ENCODE results near the gene TIGD3. TPM values are rescaled to one million over a fixed set of nuclear protein-coding genes. Genes with fewer than 3 reads are reported as not detected.
A peak's percentile ranks its signal among the peaks of the same experiment; 100 is the strongest.

Gene TIGD3
- total RNA-seq, 1 experiment from 2014 or later, result 0.11 TPM

- Histone ChIP-seq H3K4me3 (ENCODE audit: low read length) (no peak overlapping the region), H3K79me2 (ENCODE audit: low read length) (no peaks in the 10 kb centered on the region), H4K20me1 (ENCODE audit: insufficient read depth, low read depth, low read length) (no peaks in the 10 kb centered on the region), H3K9me2 (replicated peaks; ENCODE audit: insufficient read depth, low read length) (no peaks in the 10 kb centered on the region), H3K4me1 (ENCODE audit: low read length) (no peaks in the 10 kb centered on the region), H3K4me2 (ENCODE audit: low read depth, low read length, poor library complexity, severe bottlenecking) (no peak overlapping the region), H3K9me3 (ENCODE audit: low read length) (no peaks in the 10 kb centered on the region), H3K27ac (ENCODE audit: low read length) (no peak overlapping the region), H2AFZ (ENCODE audit: low read length) (no peak overlapping the region), H3K27me3 (ENCODE audit: low read length) (no peaks in the 10 kb centered on the region), H3K9ac (ENCODE audit: low read length) (no peak overlapping the region), H3K36me3 (ENCODE audit: insufficient read depth, low read length) (no peaks in the 10 kb centered on the region)
- DNase-seq, result peak; percentile 86
Measured at GRCh38 chr11:65366340-65366773, 11.8 kb downstream of the TIGD3 start.

DNA sequence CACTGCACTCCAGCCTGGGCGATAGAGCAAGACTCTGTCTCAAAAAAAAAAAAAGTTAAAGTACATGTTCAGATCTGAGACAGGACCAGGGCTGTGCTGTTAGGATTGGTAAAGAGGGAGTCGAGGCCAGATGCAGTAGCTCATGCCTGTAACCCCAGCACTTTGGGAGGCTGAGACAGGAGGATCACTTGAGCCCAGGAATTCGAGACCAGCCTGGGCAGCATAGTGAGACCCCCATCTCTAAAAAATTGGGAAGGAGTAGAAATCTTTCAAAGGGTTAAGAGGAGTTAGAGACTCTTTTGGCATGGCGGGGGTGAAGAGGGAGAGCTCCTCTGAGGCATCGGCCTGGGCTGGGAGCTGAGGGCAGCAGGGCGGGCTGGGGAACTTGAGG, 16.1 kb downstream of the TIGD3 start:
- Histone ChIP-seq H2AFZ (ENCODE audit: low read length) (no peak overlapping the region), H3K36me3 (ENCODE audit: insufficient read depth, low read length) (no peaks in the 10 kb centered on the region), H3K9me2 (replicated peaks; ENCODE audit: insufficient read depth, low read length) (no peaks in the 10 kb centered on the region), H3K27me3 (ENCODE audit: low read length) (no peaks in the 10 kb centered on the region), H3K79me2 (ENCODE audit: low read length) (no peaks in the 10 kb centered on the region), H3K4me2 (ENCODE audit: low read depth, low read length, poor library complexity, severe bottlenecking) (no peak overlapping the region), H3K4me3 (ENCODE audit: low read length) (no peak overlapping the region), H3K9me3 (ENCODE audit: low read length) (no peaks in the 10 kb centered on the region), H3K27ac (ENCODE audit: low read length) (no peak overlapping the region), H3K4me1 (ENCODE audit: low read length) (no peaks in the 10 kb centered on the region), H3K9ac (ENCODE audit: low read length) (no peak overlapping the region), H4K20me1 (ENCODE audit: insufficient read depth, low read depth, low read length) (no peaks in the 10 kb centered on the region)
- no peak for DNase-seq

- H3K9me3 ChIP-seq (ENCODE audit: low read length), result no peaks in the 10 kb centered on the region
- no peak overlapping the region for H3K4me3 ChIP-seq (ENCODE audit: low read length)
- no peaks in the 10 kb centered on the region for H3K9me2 ChIP-seq (replicated peaks; ENCODE audit: insufficient read depth, low read length)
- H3K4me1 ChIP-seq (ENCODE audit: low read length), result peaks cover 8% of the 10 kb centered on the region
- DNase-seq, result no peak
- no peak overlapping the region for H3K9ac ChIP-seq (ENCODE audit: low read length)
- H2AFZ ChIP-seq (ENCODE audit: low read length), result no peak overlapping the region
- no peak overlapping the region for H3K27ac ChIP-seq (ENCODE audit: low read length)
- H3K4me2 ChIP-seq (ENCODE audit: low read depth, low read length, poor library complexity, severe bottlenecking), result no peak overlapping the region
- no peaks in the 10 kb centered on the region for H3K27me3 ChIP-seq (ENCODE audit: low read length)
- no peaks in the 10 kb centered on the region for H3K36me3 ChIP-seq (ENCODE audit: insufficient read depth, low read length)
- no peaks in the 10 kb centered on the region for H4K20me1 ChIP-seq (ENCODE audit: insufficient read depth, low read depth, low read length)
- no peaks in the 10 kb centered on the region for H3K79me2 ChIP-seq (ENCODE audit: low read length)
Measured at GRCh38 chr11:65373839-65374580, 19.5 kb downstream of the TIGD3 start.

GRCh38 chr11:65375012-65375411, 20.5 kb downstream of the TIGD3 start:
- no peaks in the 10 kb centered on the region for H3K9me2 ChIP-seq (replicated peaks; ENCODE audit: insufficient read depth, low read length)
- H3K9me3 ChIP-seq (ENCODE audit: low read length), result no peaks in the 10 kb centered on the region
- DNase-seq, result no peak

DNA sequence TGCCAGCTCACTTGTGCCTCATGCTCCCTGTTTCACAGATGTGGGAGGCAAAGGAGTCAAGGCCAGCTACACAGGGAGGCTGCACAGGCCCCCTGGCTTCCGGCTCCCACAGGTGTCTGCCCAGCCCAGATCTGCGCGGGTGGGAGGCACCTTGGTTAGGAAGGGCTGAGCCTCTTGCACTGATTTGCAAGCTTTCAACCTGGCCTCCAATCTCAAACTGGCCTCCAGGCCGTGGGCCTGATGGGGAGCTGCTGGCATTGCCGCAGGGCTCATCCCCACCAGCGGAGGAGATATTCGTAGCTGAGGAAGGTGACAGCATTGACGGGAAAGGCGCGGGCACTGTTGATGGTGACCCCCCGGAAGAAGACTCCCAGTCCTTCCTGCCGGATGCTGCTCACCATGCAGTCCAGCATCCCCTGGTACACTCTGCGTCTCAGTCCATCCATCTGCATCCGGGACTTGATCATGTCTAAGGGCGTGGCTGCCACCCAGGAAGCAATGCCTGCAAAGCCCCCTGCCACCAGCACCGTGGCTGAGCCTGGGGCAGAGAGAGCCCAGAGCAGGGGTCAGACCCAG, 21.7 kb downstream of the TIGD3 start:
- Histone ChIP-seq H3K79me2 (ENCODE audit: low read length) (no peaks in the 10 kb centered on the region), H3K4me3 (ENCODE audit: low read length) (no peak overlapping the region), H3K9ac (ENCODE audit: low read length) (no peak overlapping the region), H3K4me2 (ENCODE audit: low read depth, low read length, poor library complexity, severe bottlenecking) (no peak overlapping the region), H4K20me1 (ENCODE audit: insufficient read depth, low read depth, low read length) (no peaks in the 10 kb centered on the region), H3K9me3 (ENCODE audit: low read length) (no peaks in the 10 kb centered on the region), H2AFZ (ENCODE audit: low read length) (no peak overlapping the region), H3K9me2 (replicated peaks; ENCODE audit: insufficient read depth, low read length) (no peaks in the 10 kb centered on the region), H3K36me3 (ENCODE audit: insufficient read depth, low read length) (no peaks in the 10 kb centered on the region), H3K27me3 (ENCODE audit: low read length) (no peaks in the 10 kb centered on the region), H3K27ac (ENCODE audit: low read length) (no peak overlapping the region), H3K4me1 (ENCODE audit: low read length) (peaks cover 14% of the 10 kb centered on the region)
- DNase-seq, result no peak

More at GRCh38 chr11:65375012-65375411, 20.5 kb downstream of the TIGD3 start:
- peaks cover 8% of the 10 kb centered on the region for H3K4me1 ChIP-seq (ENCODE audit: low read length)
- no peaks in the 10 kb centered on the region for H4K20me1 ChIP-seq (ENCODE audit: insufficient read depth, low read depth, low read length)
- H3K36me3 ChIP-seq (ENCODE audit: insufficient read depth, low read length), result no peaks in the 10 kb centered on the region
- no peaks in the 10 kb centered on the region for H3K27me3 ChIP-seq (ENCODE audit: low read length)
- no peaks in the 10 kb centered on the region for H3K79me2 ChIP-seq (ENCODE audit: low read length)
- H3K9ac ChIP-seq (ENCODE audit: low read length), result no peak overlapping the region
- no peak overlapping the region for H3K4me2 ChIP-seq (ENCODE audit: low read depth, low read length, poor library complexity, severe bottlenecking)
- H3K4me3 ChIP-seq (ENCODE audit: low read length), result no peak overlapping the region
- no peak overlapping the region for H2AFZ ChIP-seq (ENCODE audit: low read length)
- no peak overlapping the region for H3K27ac ChIP-seq (ENCODE audit: low read length)

GRCh38 chr11:65377036-65377435, 22.5 kb downstream of the TIGD3 start:
- H3K27ac ChIP-seq (ENCODE audit: low read length), result no peak overlapping the region
- no peaks in the 10 kb centered on the region for H3K36me3 ChIP-seq (ENCODE audit: insufficient read depth, low read length)

GRCh38 chr11:65377777-65378176, 23.2 kb downstream of the TIGD3 start:
- H3K27ac ChIP-seq (ENCODE audit: low read length), result no peak overlapping the region
- no peaks in the 10 kb centered on the region for H3K27me3 ChIP-seq (ENCODE audit: low read length)
- H3K4me2 ChIP-seq (ENCODE audit: low read depth, low read length, poor library complexity, severe bottlenecking), result no peak overlapping the region
- H3K36me3 ChIP-seq (ENCODE audit: insufficient read depth, low read length), result no peaks in the 10 kb centered on the region
- H3K79me2 ChIP-seq (ENCODE audit: low read length), result no peaks in the 10 kb centered on the region
- H4K20me1 ChIP-seq (ENCODE audit: insufficient read depth, low read depth, low read length), result no peaks in the 10 kb centered on the region
- no peaks in the 10 kb centered on the region for H3K9me2 ChIP-seq (replicated peaks; ENCODE audit: insufficient read depth, low read length)
- no peak overlapping the region for H3K4me3 ChIP-seq (ENCODE audit: low read length)
- no peak overlapping the region for H2AFZ ChIP-seq (ENCODE audit: low read length)
- H3K9me3 ChIP-seq (ENCODE audit: low read length), result no peaks in the 10 kb centered on the region
- no peak for DNase-seq
- peaks cover 29% of the 10 kb centered on the region for H3K4me1 ChIP-seq (ENCODE audit: low read length)
- no peak overlapping the region for H3K9ac ChIP-seq (ENCODE audit: low read length)

More at GRCh38 chr11:65377036-65377435, 22.5 kb downstream of the TIGD3 start:
- no peaks in the 10 kb centered on the region for H3K27me3 ChIP-seq (ENCODE audit: low read length)
- no peak overlapping the region for H2AFZ ChIP-seq (ENCODE audit: low read length)
- H3K4me1 ChIP-seq (ENCODE audit: low read length), result peaks cover 22% of the 10 kb centered on the region
- H3K4me2 ChIP-seq (ENCODE audit: low read depth, low read length, poor library complexity, severe bottlenecking), result no peak overlapping the region
- H3K4me3 ChIP-seq (ENCODE audit: low read length), result no peak overlapping the region
- DNase-seq, result no peak
- H3K9me2 ChIP-seq (replicated peaks; ENCODE audit: insufficient read depth, low read length), result no peaks in the 10 kb centered on the region
- no peak overlapping the region for H3K9ac ChIP-seq (ENCODE audit: low read length)
- H4K20me1 ChIP-seq (ENCODE audit: insufficient read depth, low read depth, low read length), result no peaks in the 10 kb centered on the region
- H3K79me2 ChIP-seq (ENCODE audit: low read length), result no peaks in the 10 kb centered on the region
- no peaks in the 10 kb centered on the region for H3K9me3 ChIP-seq (ENCODE audit: low read length)

- no peak overlapping the region for H2AFZ ChIP-seq (ENCODE audit: low read length)
- peak; percentile 55 for DNase-seq
- H3K9me3 ChIP-seq (ENCODE audit: low read length), result no peaks in the 10 kb centered on the region
- no peaks in the 10 kb centered on the region for H3K79me2 ChIP-seq (ENCODE audit: low read length)
- H3K27me3 ChIP-seq (ENCODE audit: low read length), result no peaks in the 10 kb centered on the region
- H3K4me2 ChIP-seq (ENCODE audit: low read depth, low read length, poor library complexity, severe bottlenecking), result no peak overlapping the region
- H3K4me3 ChIP-seq (ENCODE audit: low read length), result no peak overlapping the region
- H3K4me1 ChIP-seq (ENCODE audit: low read length), result peaks cover 34% of the 10 kb centered on the region
- H4K20me1 ChIP-seq (ENCODE audit: insufficient read depth, low read depth, low read length), result no peaks in the 10 kb centered on the region
- H3K27ac ChIP-seq (ENCODE audit: low read length), result no peak overlapping the region
- H3K36me3 ChIP-seq (ENCODE audit: insufficient read depth, low read length), result no peaks in the 10 kb centered on the region
- H3K9ac ChIP-seq (ENCODE audit: low read length), result no peak overlapping the region
- H3K9me2 ChIP-seq (replicated peaks; ENCODE audit: insufficient read depth, low read length), result no peaks in the 10 kb centered on the region
Measured at GRCh38 chr11:65378208-65378927, 23.8 kb downstream of the TIGD3 start.

Data from Karpas-422 (cell line).